Measurements from ENCODE around the gene CDH4.

The CDH4 gene

GRCh38 chr20:61658563-61658962 is 406.5 kb downstream of the CDH4 start:
- no peak for TF ChIP-seq CTCF (IDR thresholded peaks at IDR 0.05; ENCODE audit: low read depth, low read length)
- in situ Hi-C loops (cut with HindIII; ENCODE audit: low sequenced_read_pairs): no loop called here
- DNase-seq (ENCODE audit: low read depth, low spot score): no peak
- no peak overlapping the region for H3K4me3 ChIP-seq (ENCODE audit: low read depth, low read length)

- no peak for TF ChIP-seq CTCF (IDR thresholded peaks at IDR 0.05; ENCODE audit: low read depth, low read length)
- in situ Hi-C loops (cut with HindIII; ENCODE audit: low sequenced_read_pairs): no loop called here
- no peak for DNase-seq (ENCODE audit: low read depth, low spot score)
- H3K4me3 ChIP-seq (ENCODE audit: low read depth, low read length): no peak overlapping the region
These were observed 407.4 kb downstream of the CDH4 start for GRCh38 chr20:61659246-61659993.

GRCh38 chr20:61659994-61660346 is 407.9 kb downstream of the CDH4 start:
- no peak for DNase-seq (ENCODE audit: low read depth, low spot score)
- no peak overlapping the region for H3K4me3 ChIP-seq (ENCODE audit: low read depth, low read length)
- TF ChIP-seq CTCF (IDR thresholded peaks at IDR 0.05; ENCODE audit: low read depth, low read length): no peak
- in situ Hi-C loops (cut with HindIII; ENCODE audit: low sequenced_read_pairs): no loop called here

- in situ Hi-C loops (cut with HindIII; ENCODE audit: low sequenced_read_pairs): no loop called here
- no peak overlapping the region for H3K4me3 ChIP-seq (ENCODE audit: low read depth, low read length)
- no peak for TF ChIP-seq CTCF (IDR thresholded peaks at IDR 0.05; ENCODE audit: low read depth, low read length)
- no peak for DNase-seq (ENCODE audit: low read depth, low spot score)
These were observed 408.5 kb downstream of the CDH4 start for GRCh38 chr20:61660559-61660958.

- in situ Hi-C loops (cut with HindIII; ENCODE audit: low sequenced_read_pairs): no loop called here
- DNase-seq (ENCODE audit: low read depth, low spot score): no peak
- H3K4me3 ChIP-seq (ENCODE audit: low read depth, low read length): no peak overlapping the region
- TF ChIP-seq CTCF (IDR thresholded peaks at IDR 0.05; ENCODE audit: low read depth, low read length): no peak
These were observed 409.0 kb downstream of the CDH4 start for GRCh38 chr20:61661025-61661424.

GRCh38 chr20:61661583-61661982 is 409.5 kb downstream of the CDH4 start:
- no peak for DNase-seq (ENCODE audit: low read depth, low spot score)
- no peak overlapping the region for H3K4me3 ChIP-seq (ENCODE audit: low read depth, low read length)
- no peak for TF ChIP-seq CTCF (IDR thresholded peaks at IDR 0.05; ENCODE audit: low read depth, low read length)
- in situ Hi-C loops (cut with HindIII; ENCODE audit: low sequenced_read_pairs): no loop called here

Measured in astrocyte of the spinal cord (primary cell).